NCI-H748 (cell line): ENCODE measurements around the gene GCH1.
A peak's percentile ranks its signal among the peaks of the same experiment; 100 is the strongest.
"Not testable (repeated sequence)": the region's sequence is repeated elsewhere in the genome, so short reads cannot be mapped to it uniquely, and the experiment has no call there.

Experiments
- DNase-seq: peaks from one replicate; lab custom pipeline; 2025; ENCODE audit not compliant: unreplicated experiment; lab: John Stamatoyannopoulos, UW

Gene GCH1

GRCh38 chr14:54902521-54903420, at the start of gene GCH1:
TSS of gene GCH1 (minus strand) at chr14:54902826. CDS start at chr14:54902663, 163 bp downstream.
- DNase-seq, result peak; percentile 91

- no peak for DNase-seq
Observed at GRCh38 chr14:54947230-54947629, 44.6 kb upstream of the GCH1 start.

- DNase-seq, result no peak
Observed at GRCh38 chr14:54946500-54946899, 43.9 kb upstream of the GCH1 start.

GRCh38 chr14:54944737-54945391, 42.2 kb upstream of the GCH1 start:
- no peak for DNase-seq

- DNase-seq, result no peak
Observed at GRCh38 chr14:54942913-54943312, 40.3 kb upstream of the GCH1 start.

GRCh38 chr14:54936816-54937215, 34.2 kb upstream of the GCH1 start:
- no peak for DNase-seq

- DNase-seq, result no peak
Observed at GRCh38 chr14:54935958-54936357, 33.3 kb upstream of the GCH1 start.

- no peak for DNase-seq
Observed at GRCh38 chr14:54935100-54935499, 32.5 kb upstream of the GCH1 start.

- no peak for DNase-seq
Observed at GRCh38 chr14:54933006-54933405, 30.4 kb upstream of the GCH1 start.

GRCh38 chr14:54931598-54932340, 29.1 kb upstream of the GCH1 start:
- no peak for DNase-seq

GRCh38 chr14:54931101-54931500, 28.5 kb upstream of the GCH1 start:
- no peak for DNase-seq

- peak; percentile 12 for DNase-seq
Observed at GRCh38 chr14:54929556-54929955, 26.9 kb upstream of the GCH1 start.

GRCh38 chr14:54928216-54928615, 25.6 kb upstream of the GCH1 start:
- no peak for DNase-seq

- DNase-seq, result no peak
Observed at GRCh38 chr14:54927551-54927950, 24.9 kb upstream of the GCH1 start.

GRCh38 chr14:54926570-54926969, 23.9 kb upstream of the GCH1 start:
- not testable (repeated sequence) for DNase-seq

- DNase-seq, result no peak
Observed at GRCh38 chr14:54922598-54922997, 20.0 kb upstream of the GCH1 start.

GRCh38 chr14:54920052-54920451, 17.4 kb upstream of the GCH1 start:
- DNase-seq, result peak; percentile 92

- DNase-seq, result peak; percentile 15
Observed at GRCh38 chr14:54919330-54919729, 16.7 kb upstream of the GCH1 start.

- no peak for DNase-seq
Observed at GRCh38 chr14:54918427-54918826, 15.8 kb upstream of the GCH1 start.

GRCh38 chr14:54916101-54916500, 13.5 kb upstream of the GCH1 start:
- no peak for DNase-seq

- DNase-seq, result peak; percentile 10
Observed at GRCh38 chr14:54909817-54910558, 7.4 kb upstream of the GCH1 start.
